GDM1 (cell line): Measurements from ENCODE around the gene KIF23.

ENCODE experiments used
- DNase-seq: peaks from one replicate; lab custom pipeline; 2025; lab: John Stamatoyannopoulos, UW

Gene KIF23

GRCh38 chr15:69466733-69467132 is 52.6 kb downstream of the KIF23 start:
- no peak for DNase-seq

- DNase-seq, result no peak
Measured at GRCh38 chr15:69467636-69468035, 53.5 kb downstream of the KIF23 start.

- peak; percentile 15 for DNase-seq
Measured at GRCh38 chr15:69468241-69469121, 54.3 kb downstream of the KIF23 start.

GRCh38 chr15:69469467-69470201 is 55.5 kb downstream of the KIF23 start:
- DNase-seq, result no peak

- DNase-seq, result no peak
Measured at GRCh38 chr15:69472046-69472445, 57.9 kb downstream of the KIF23 start.

GRCh38 chr15:69472562-69472961 is 58.4 kb downstream of the KIF23 start:
- DNase-seq, result no peak

GRCh38 chr15:69474291-69474690 is 60.1 kb downstream of the KIF23 start:
- DNase-seq, result no peak

- no peak for DNase-seq
Measured at GRCh38 chr15:69474846-69475455, 60.8 kb downstream of the KIF23 start.

GRCh38 chr15:69475769-69476358 is 61.7 kb downstream of the KIF23 start:
- DNase-seq, result peak; percentile 50

- no peak for DNase-seq
Measured at GRCh38 chr15:69476704-69477473, 62.7 kb downstream of the KIF23 start.

GRCh38 chr15:69478259-69478781 is 64.2 kb downstream of the KIF23 start:
- peak; percentile 43 for DNase-seq

GRCh38 chr15:69479081-69479480 is 64.9 kb downstream of the KIF23 start:
- DNase-seq, result no peak

GRCh38 chr15:69479971-69480370 is 65.8 kb downstream of the KIF23 start:
- DNase-seq, result no peak

GRCh38 chr15:69480932-69481331 is 66.8 kb downstream of the KIF23 start:
- no peak for DNase-seq

GRCh38 chr15:69482686-69483256 is 68.6 kb downstream of the KIF23 start:
- DNase-seq, result no peak

GRCh38 chr15:69484837-69485236 is 70.7 kb downstream of the KIF23 start:
- no peak for DNase-seq

- no peak for DNase-seq
Measured at GRCh38 chr15:69486481-69487110, 72.4 kb downstream of the KIF23 start.

GRCh38 chr15:69489073-69489571 is 75.0 kb downstream of the KIF23 start:
- no peak for DNase-seq

- no peak for DNase-seq
Measured at GRCh38 chr15:69490356-69491037, 76.3 kb downstream of the KIF23 start.

GRCh38 chr15:69491038-69491505 is 76.9 kb downstream of the KIF23 start:
- DNase-seq, result no peak
